Subcutaneous adipose tissue (tissue), 4 donors: ENCODE measurements around the gene FGF21. TPM values are rescaled to one million over a fixed set of nuclear protein-coding genes. Genes with fewer than 3 reads are reported as not detected.

Experiments used
- small RNA-seq: library from RNA; depleted of rRNA; stranded (forward); fragments of <200 nt; gene quantifications from one replicate; pipeline ENCODE3, GENCODE V24; 2016
- total RNA-seq, 4 donors: library from RNA; depleted of rRNA; stranded (reverse); fragments of >200 nt; gene quantifications; one replicate each; pipeline ENCODE4 v1.1.0, GENCODE V29; 2016

FGF21 gene
- total RNA-seq, 4 donors from 2014 or later: not detected

Small RNA genes lying within 50 kb of the gene (small RNA-seq; reads per million reads assigned to genes)
- not detected for gene RNU6-317P

Other genes starting within 250 kb of the FGF21 start
- not detected for gene LMTK3, start 243.7 kb upstream of the FGF21 start, total RNA-seq
- gene SULT2B1, start 203.4 kb upstream of the FGF21 start, total RNA-seq: not detected
- gene SPACA4, start 148.8 kb upstream of the FGF21 start, total RNA-seq: not detected
- gene FAM83E, start 140.4 kb upstream of the FGF21 start, total RNA-seq: not detected
- gene RPL18, start 136.3 kb upstream of the FGF21 start, total RNA-seq: 1,000 to 10,000 TPM in 3 of 4 donors, 100 to 1,000 TPM in 1; 998 to 1,778 (median 1,670) TPM
- gene SPHK2, start 136.0 kb upstream of the FGF21 start, total RNA-seq: 10 to 100 TPM in 1 of 4 donors, 1 to 10 TPM in 3; 4.9 to 33.2 (median 9.1) TPM
- 10 to 100 TPM in 1 of 4 donors, 1 to 10 TPM in 2, under 1 TPM in 1; 0.33 to 18.6 (median 6.3) TPM for gene DBP, start 118.1 kb upstream of the FGF21 start, total RNA-seq
- gene CA11, start 109.3 kb upstream of the FGF21 start, total RNA-seq: 1 to 10 TPM in 2 of 4 donors, not detected in 2; 1.5 to 3.4 TPM
- gene NTN5, start 82.5 kb upstream of the FGF21 start, total RNA-seq: 1 to 10 TPM in 1 of 4 donors, not detected in 3; 1.5 TPM
- gene FUT2, start 59.6 kb upstream of the FGF21 start, total RNA-seq: not detected
- under 1 TPM in 1 of 4 donors, not detected in 3; 0.51 TPM for gene MAMSTR, start 35.8 kb upstream of the FGF21 start, total RNA-seq
- 10 to 100 TPM in 3 of 4 donors, 1 to 10 TPM in 1; 4.1 to 38.1 (median 11.5) TPM for gene RASIP1, start 14.9 kb upstream of the FGF21 start, total RNA-seq
- gene IZUMO1, start 8.6 kb upstream of the FGF21 start, total RNA-seq: under 1 TPM in 1 of 4 donors, not detected in 3; 0.75 TPM
- 1 to 10 TPM; 1.0 to 7.2 (median 4.4) TPM for gene FUT1, start 2.9 kb upstream of the FGF21 start, total RNA-seq
- 10 to 100 TPM; 25.4 to 71.6 (median 40.1) TPM for gene BCAT2, start 55.5 kb downstream of the FGF21 start, total RNA-seq
- 10 to 100 TPM in 3 of 4 donors, 1 to 10 TPM in 1; 6.4 to 19.0 (median 13.8) TPM for gene HSD17B14, start 81.0 kb downstream of the FGF21 start, total RNA-seq
- 10 to 100 TPM in 1 of 4 donors, 1 to 10 TPM in 3; 5.7 to 27.3 (median 8.5) TPM for gene PLEKHA4, start 113.1 kb downstream of the FGF21 start, total RNA-seq
- gene PPP1R15A, start 116.9 kb downstream of the FGF21 start, total RNA-seq: 10 to 100 TPM; 30.5 to 81.7 (median 48.3) TPM
- gene TULP2, start 143.2 kb downstream of the FGF21 start, total RNA-seq: under 1 TPM in 1 of 4 donors, not detected in 3; 0.22 TPM
- gene NUCB1, start 144.8 kb downstream of the FGF21 start, total RNA-seq: 100 to 1,000 TPM; 128 to 480 (median 313) TPM
- gene DHDH, start 178.2 kb downstream of the FGF21 start, total RNA-seq: 1 to 10 TPM in 1 of 4 donors, not detected in 3; 1.1 TPM
- 10 to 100 TPM; 21.0 to 37.2 (median 31.2) TPM for gene BAX, start 199.4 kb downstream of the FGF21 start, total RNA-seq
- over 10,000 TPM in 3 of 4 donors, 1,000 to 10,000 TPM in 1; 7,770 to 28,830 (median 13,714) TPM for gene FTL, start 209.8 kb downstream of the FGF21 start, total RNA-seq
- gene GYS1, start 237.8 kb downstream of the FGF21 start, total RNA-seq: 10 to 100 TPM; 15.1 to 86.3 (median 34.5) TPM
- 10 to 100 TPM; 34.3 to 62.5 (median 49.4) TPM for gene RUVBL2, start 238.4 kb downstream of the FGF21 start, total RNA-seq